NCI-H1105 (cell line): ENCODE data around the gene ANKS3.
"Not testable (repeated sequence)": the region's sequence is repeated elsewhere in the genome, so short reads cannot be mapped to it uniquely, and the experiment has no call there.

ENCODE experiments used
- DNase-seq: peaks from one replicate; lab custom pipeline; 2025; lab: John Stamatoyannopoulos, UW

ANKS3 gene

GRCh38 chr16:4753227-4753626 is 19.2 kb upstream of the ANKS3 start:
- DNase-seq: no peak

GRCh38 chr16:4752351-4753100 is 18.5 kb upstream of the ANKS3 start:
- DNase-seq: no peak

GRCh38 chr16:4750896-4751295 is 16.8 kb upstream of the ANKS3 start:
- DNase-seq: no peak

- no peak for DNase-seq
These were observed 15.7 kb upstream of the ANKS3 start for GRCh38 chr16:4749700-4750257.

- DNase-seq: no peak
These were observed 14.8 kb upstream of the ANKS3 start for GRCh38 chr16:4748682-4749411.

GRCh38 chr16:4747906-4748681 is 14.0 kb upstream of the ANKS3 start:
- DNase-seq: no peak

GRCh38 chr16:4746991-4747574 is 13.0 kb upstream of the ANKS3 start:
- no peak for DNase-seq

- no peak for DNase-seq
These were observed 12.1 kb upstream of the ANKS3 start for GRCh38 chr16:4746215-4746614.

GRCh38 chr16:4745274-4745569 is 11.2 kb upstream of the ANKS3 start:
- no peak for DNase-seq

GRCh38 chr16:4744555-4745273 is 10.6 kb upstream of the ANKS3 start:
- no peak for DNase-seq

- DNase-seq: no peak
These were observed 9.3 kb upstream of the ANKS3 start for GRCh38 chr16:4743226-4743878.

- DNase-seq: not testable (repeated sequence)
These were observed 4.3 kb upstream of the ANKS3 start for GRCh38 chr16:4738370-4738769.

GRCh38 chr16:4737545-4737944 is 3.5 kb upstream of the ANKS3 start:
- DNase-seq: no peak

GRCh38 chr16:4736546-4736945 is 2.5 kb upstream of the ANKS3 start:
- DNase-seq: no peak

- peak; percentile 74 for DNase-seq
These were observed 862 bp upstream of the ANKS3 start for GRCh38 chr16:4734730-4735535.

GRCh38 chr16:4733747-4734062 is 366 bp downstream of the ANKS3 start:
- DNase-seq: no peak

GRCh38 chr16:4733211-4733742 is 794 bp downstream of the ANKS3 start:
- no peak for DNase-seq

- no peak for DNase-seq
These were observed 4.2 kb downstream of the ANKS3 start for GRCh38 chr16:4729876-4730275.

- no peak for DNase-seq
These were observed 5.4 kb downstream of the ANKS3 start for GRCh38 chr16:4728676-4729075.

GRCh38 chr16:4726616-4727015 is 7.5 kb downstream of the ANKS3 start:
- DNase-seq: no peak
